Measurements from ENCODE around the gene DIP2C. TPM values are rescaled to one million over a fixed set of nuclear protein-coding genes. Genes with fewer than 3 reads are reported as not detected.

The DIP2C gene
- total RNA-seq, 1 experiment from 2014 or later, result 11.0 TPM

- intact Hi-C loops (cut with micrococcal nuclease; ENCODE audit: unreplicated experiment), result no loop called here
- peaks cover 7% of the 10 kb centered on the region for H3K36me3 Mint-ChIP-seq (ENCODE audit: insufficient read depth, unreplicated experiment)
These were observed 211.8 kb downstream of the DIP2C start for GRCh38 chr10:477620-478019.

GRCh38 chr10:476455-476780, 213.1 kb downstream of the DIP2C start:
- Mint-ChIP-seq H3K27ac (ENCODE audit: unreplicated experiment) (no peak overlapping the region), H3K27me3 (ENCODE audit: unreplicated experiment) (peaks cover 9% of the 10 kb centered on the region), H3K4me3 (ENCODE audit: low read depth, unreplicated experiment) (no peak overlapping the region), H3K36me3 (ENCODE audit: insufficient read depth, unreplicated experiment) (peaks cover 7% of the 10 kb centered on the region), H3K9me3 (ENCODE audit: low read depth, unreplicated experiment) (peaks cover 12% of the 10 kb centered on the region), H3K4me1 (ENCODE audit: low read depth, unreplicated experiment) (no peaks in the 10 kb centered on the region)
- TF ChIP-seq CTCF (IDR thresholded peaks at IDR 0.05; ENCODE audit: unreplicated experiment), result no peak
- intact Hi-C loops (cut with micrococcal nuclease; ENCODE audit: unreplicated experiment), result no loop called here
- CTCF ChIA-PET, result no interaction called here
- DNase-seq, result no peak
- no TSS peak for BruUV-seq (replicated peaks)

More at GRCh38 chr10:477620-478019, 211.8 kb downstream of the DIP2C start:
- no peak for TF ChIP-seq CTCF (IDR thresholded peaks at IDR 0.05; ENCODE audit: unreplicated experiment)
- H3K4me3 Mint-ChIP-seq (ENCODE audit: low read depth, unreplicated experiment), result no peak overlapping the region
- no TSS peak for BruUV-seq (replicated peaks)
- CTCF ChIA-PET, result no interaction called here
- no peak for DNase-seq
- H3K4me1 Mint-ChIP-seq (ENCODE audit: low read depth, unreplicated experiment), result no peaks in the 10 kb centered on the region
- peaks cover 12% of the 10 kb centered on the region for H3K9me3 Mint-ChIP-seq (ENCODE audit: low read depth, unreplicated experiment)
- peaks cover 9% of the 10 kb centered on the region for H3K27me3 Mint-ChIP-seq (ENCODE audit: unreplicated experiment)
- no peak overlapping the region for H3K27ac Mint-ChIP-seq (ENCODE audit: unreplicated experiment)

GRCh38 chr10:475709-476454, 213.6 kb downstream of the DIP2C start:
- BruUV-seq (replicated peaks), result no TSS peak
- Mint-ChIP-seq H3K4me3 (ENCODE audit: low read depth, unreplicated experiment) (no peak overlapping the region), H3K36me3 (ENCODE audit: insufficient read depth, unreplicated experiment) (peaks cover 7% of the 10 kb centered on the region), H3K27ac (ENCODE audit: unreplicated experiment) (no peak overlapping the region), H3K4me1 (ENCODE audit: low read depth, unreplicated experiment) (no peaks in the 10 kb centered on the region), H3K9me3 (ENCODE audit: low read depth, unreplicated experiment) (peaks cover 12% of the 10 kb centered on the region), H3K27me3 (ENCODE audit: unreplicated experiment) (peaks cover 9% of the 10 kb centered on the region)
- CTCF ChIA-PET, result no interaction called here
- intact Hi-C loops (cut with micrococcal nuclease; ENCODE audit: unreplicated experiment), result no loop called here
- no peak for TF ChIP-seq CTCF (IDR thresholded peaks at IDR 0.05; ENCODE audit: unreplicated experiment)
- DNase-seq, result no peak

GRCh38 chr10:474946-475345, 214.5 kb downstream of the DIP2C start:
- Mint-ChIP-seq H3K27me3 (ENCODE audit: unreplicated experiment) (peaks cover 9% of the 10 kb centered on the region), H3K4me3 (ENCODE audit: low read depth, unreplicated experiment) (no peak overlapping the region), H3K27ac (ENCODE audit: unreplicated experiment) (no peak overlapping the region), H3K9me3 (ENCODE audit: low read depth, unreplicated experiment) (peaks cover 12% of the 10 kb centered on the region), H3K36me3 (ENCODE audit: insufficient read depth, unreplicated experiment) (peaks cover 7% of the 10 kb centered on the region), H3K4me1 (ENCODE audit: low read depth, unreplicated experiment) (no peaks in the 10 kb centered on the region)
- no peak for DNase-seq
- CTCF ChIA-PET, result no interaction called here
- TF ChIP-seq CTCF (IDR thresholded peaks at IDR 0.05; ENCODE audit: unreplicated experiment), result no peak
- no TSS peak for BruUV-seq (replicated peaks)
- intact Hi-C loops (cut with micrococcal nuclease; ENCODE audit: unreplicated experiment), result no loop called here

Data from Calu3 (cell line).